GM23338 (cell line): Measurements from ENCODE around the gene ZNF444. TPM values are rescaled to one million over a fixed set of nuclear protein-coding genes. Genes with fewer than 3 reads are reported as not detected.
A peak's percentile ranks its signal among the peaks of the same experiment; 100 is the strongest.

Source experiments
- ATAC-seq: fragments of 200-7000 bp; cut with Tn5 transposase; 3 replicates; pipeline ENCODE4 v1.9.1; 2020
- DNase-seq: peaks from one replicate; pipeline ENCODE4 v3.0.0-alpha.2; 2015; ENCODE audit warnings: low spot score
- H2AFZ ChIP-seq: fragments of 200-600 bp; sonication (generic); 2 replicates; pipeline ENCODE4 v1.8.0; 2016; ENCODE audit warnings: antibody characterized with exemption, mild to moderate bottlenecking, moderate library complexity
- H3F3A ChIP-seq: fragments of 200-600 bp; sonication (generic); replicated peaks from 2 replicates; pipeline ENCODE4 v1.8.0; 2017; ENCODE audit warnings: antibody characterized with exemption, mixed run types, low read depth
- H3K27ac ChIP-seq: fragments of 200-600 bp; sonication (generic); 2 replicates; pipeline ENCODE4 v1.6.1; 2016; ENCODE audit warnings: low read depth
- H3K27me3 ChIP-seq: fragments of 200-600 bp; sonication (generic); 2 replicates; pipeline ENCODE4 v1.8.0; 2016; ENCODE audit warnings: mild to moderate bottlenecking, mixed run types, moderate library complexity; ENCODE audit not compliant: insufficient read depth
- H3K36me3 ChIP-seq: fragments of 200-600 bp; sonication (generic); 2 replicates; pipeline ENCODE4 v1.8.0; 2016; ENCODE audit warnings: mild to moderate bottlenecking; ENCODE audit not compliant: insufficient read depth
- H3K4me1 ChIP-seq: fragments of 200-600 bp; sonication (generic); 2 replicates; pipeline ENCODE4 v1.8.0; 2016; ENCODE audit warnings: mild to moderate bottlenecking, moderate library complexity; ENCODE audit not compliant: insufficient read depth
- H3K4me2 ChIP-seq: fragments of 200-600 bp; sonication (generic); 2 replicates; pipeline ENCODE4 v1.7.1; 2017; ENCODE audit warnings: mixed run types
- H3K4me3 ChIP-seq: fragments of 200-600 bp; sonication (generic); 2 replicates; pipeline ENCODE4 v1.6.1; 2016; ENCODE audit warnings: mixed run types
- H3K79me2 ChIP-seq: fragments of 200-600 bp; sonication (generic); replicated peaks from 2 replicates; pipeline ENCODE4 v1.8.0; 2017; ENCODE audit warnings: mild to moderate bottlenecking; ENCODE audit not compliant: insufficient read depth
- H3K9me2 ChIP-seq: fragments of 200-600 bp; sonication (generic); 2 replicates; pipeline ENCODE4 v1.8.0; 2017; ENCODE audit not compliant: insufficient read depth
- H4K20me1 ChIP-seq: fragments of 200-600 bp; sonication (generic); replicated peaks from 2 replicates; pipeline ENCODE4 v1.8.0; 2017; ENCODE audit warnings: mild to moderate bottlenecking; ENCODE audit not compliant: insufficient read depth
- H3K27ac Mint-ChIP-seq: 2 replicates; pipeline ENCODE4 v1.8.0; 2020; ENCODE audit warnings: inconsistent platforms, mild to moderate bottlenecking, moderate library complexity, mixed read lengths
- H3K27me3 Mint-ChIP-seq: 3 replicates; pipeline ENCODE4 v1.8.0; 2022; ENCODE audit warnings: low read depth, mild to moderate bottlenecking, moderate library complexity, mixed read lengths, inconsistent platforms; ENCODE audit not compliant: insufficient read depth, poor library complexity
- H3K36me3 Mint-ChIP-seq: 3 replicates; pipeline ENCODE4 v1.8.0; 2021; ENCODE audit warnings: low read depth, mild to moderate bottlenecking, inconsistent platforms, moderate library complexity, mixed read lengths
- H3K4me1 Mint-ChIP-seq: 3 replicates; pipeline ENCODE4 v1.8.0; 2020; ENCODE audit warnings: mild to moderate bottlenecking, inconsistent platforms, mixed read lengths
- H3K4me3 Mint-ChIP-seq: 3 replicates; pipeline ENCODE4 v1.8.0; 2021; ENCODE audit warnings: moderate library complexity, mild to moderate bottlenecking, inconsistent platforms, mixed read lengths
- H3K9me3 Mint-ChIP-seq: 3 replicates; pipeline ENCODE4 v1.8.0; 2020; ENCODE audit warnings: moderate library complexity, mild to moderate bottlenecking, inconsistent platforms, mixed read lengths
- NANOG ChIP-seq: IDR thresholded peaks from 2 replicates; pipeline ENCODE4 v1.6.1; 2016; ENCODE audit warnings: antibody characterized with exemption, borderline replicate concordance
- polyA plus RNA-seq: library from polyadenylated mRNA; unstranded; fragments of >200 nt; fragmentation: Nextera tagmentation; extraction: Ambion mirVana; gene quantifications from 2 replicates; pipeline ENCODE4 v1.2.1, GENCODE V29; 2016
- total RNA-seq: library from RNA; depleted of rRNA; stranded (reverse); fragments of >200 nt; shearing (Covaris generic); gene quantifications from 2 replicates; pipeline ENCODE4 v1.2.3, GENCODE V29; 2014
- TF ChIP-seq, protein P1 (sequence below): fragments of 250-450 bp; sonication (Bioruptor Pico); IDR thresholded peaks from 2 replicates; pipeline ENCODE4 v1.5.0; 2020; ENCODE audit warnings: mild to moderate bottlenecking, moderate library complexity
- TF ChIP-seq, protein P2 (sequence below), 2 experiments: fragments of 200-600 bp in 1 of 2; sonication (generic) in 1 of 2; conservative IDR thresholded peaks; 2 replicates each; pipeline versions ENCODE4 v1.5.1 to v1.6.1; 2016 to 2017; ENCODE audit warnings: antibody characterized with exemption in 2 of 2, low read depth in 2 of 2, mild to moderate bottlenecking in 2 of 2, moderate library complexity in 1 of 2

Gene ZNF444
- total and polyA plus RNA-seq, 2 experiments from 2014 or later: 25.1 to 58.5 TPM

DNA sequence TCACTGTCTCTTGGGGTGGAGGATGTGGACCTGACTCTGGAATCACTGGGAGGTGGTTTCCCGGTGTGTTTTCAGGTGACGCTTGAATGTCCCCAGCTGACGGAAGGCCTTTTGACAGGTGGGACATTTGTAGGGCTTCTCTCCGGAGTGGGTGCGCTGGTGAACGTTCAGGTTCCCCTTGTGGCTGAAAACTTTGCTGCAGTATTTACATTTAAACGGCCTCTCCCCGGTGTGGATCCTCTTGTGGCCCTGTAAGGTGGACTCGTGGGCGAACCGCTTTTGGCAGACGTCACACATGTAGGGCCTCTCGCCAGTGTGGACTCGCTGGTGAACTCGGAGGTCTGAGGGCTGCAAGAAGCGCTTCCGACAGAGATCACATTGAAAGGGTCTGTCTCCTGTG is 48.7 kb downstream of the ZNF444 start (continued):
- TF ChIP-seq, protein P1, sequence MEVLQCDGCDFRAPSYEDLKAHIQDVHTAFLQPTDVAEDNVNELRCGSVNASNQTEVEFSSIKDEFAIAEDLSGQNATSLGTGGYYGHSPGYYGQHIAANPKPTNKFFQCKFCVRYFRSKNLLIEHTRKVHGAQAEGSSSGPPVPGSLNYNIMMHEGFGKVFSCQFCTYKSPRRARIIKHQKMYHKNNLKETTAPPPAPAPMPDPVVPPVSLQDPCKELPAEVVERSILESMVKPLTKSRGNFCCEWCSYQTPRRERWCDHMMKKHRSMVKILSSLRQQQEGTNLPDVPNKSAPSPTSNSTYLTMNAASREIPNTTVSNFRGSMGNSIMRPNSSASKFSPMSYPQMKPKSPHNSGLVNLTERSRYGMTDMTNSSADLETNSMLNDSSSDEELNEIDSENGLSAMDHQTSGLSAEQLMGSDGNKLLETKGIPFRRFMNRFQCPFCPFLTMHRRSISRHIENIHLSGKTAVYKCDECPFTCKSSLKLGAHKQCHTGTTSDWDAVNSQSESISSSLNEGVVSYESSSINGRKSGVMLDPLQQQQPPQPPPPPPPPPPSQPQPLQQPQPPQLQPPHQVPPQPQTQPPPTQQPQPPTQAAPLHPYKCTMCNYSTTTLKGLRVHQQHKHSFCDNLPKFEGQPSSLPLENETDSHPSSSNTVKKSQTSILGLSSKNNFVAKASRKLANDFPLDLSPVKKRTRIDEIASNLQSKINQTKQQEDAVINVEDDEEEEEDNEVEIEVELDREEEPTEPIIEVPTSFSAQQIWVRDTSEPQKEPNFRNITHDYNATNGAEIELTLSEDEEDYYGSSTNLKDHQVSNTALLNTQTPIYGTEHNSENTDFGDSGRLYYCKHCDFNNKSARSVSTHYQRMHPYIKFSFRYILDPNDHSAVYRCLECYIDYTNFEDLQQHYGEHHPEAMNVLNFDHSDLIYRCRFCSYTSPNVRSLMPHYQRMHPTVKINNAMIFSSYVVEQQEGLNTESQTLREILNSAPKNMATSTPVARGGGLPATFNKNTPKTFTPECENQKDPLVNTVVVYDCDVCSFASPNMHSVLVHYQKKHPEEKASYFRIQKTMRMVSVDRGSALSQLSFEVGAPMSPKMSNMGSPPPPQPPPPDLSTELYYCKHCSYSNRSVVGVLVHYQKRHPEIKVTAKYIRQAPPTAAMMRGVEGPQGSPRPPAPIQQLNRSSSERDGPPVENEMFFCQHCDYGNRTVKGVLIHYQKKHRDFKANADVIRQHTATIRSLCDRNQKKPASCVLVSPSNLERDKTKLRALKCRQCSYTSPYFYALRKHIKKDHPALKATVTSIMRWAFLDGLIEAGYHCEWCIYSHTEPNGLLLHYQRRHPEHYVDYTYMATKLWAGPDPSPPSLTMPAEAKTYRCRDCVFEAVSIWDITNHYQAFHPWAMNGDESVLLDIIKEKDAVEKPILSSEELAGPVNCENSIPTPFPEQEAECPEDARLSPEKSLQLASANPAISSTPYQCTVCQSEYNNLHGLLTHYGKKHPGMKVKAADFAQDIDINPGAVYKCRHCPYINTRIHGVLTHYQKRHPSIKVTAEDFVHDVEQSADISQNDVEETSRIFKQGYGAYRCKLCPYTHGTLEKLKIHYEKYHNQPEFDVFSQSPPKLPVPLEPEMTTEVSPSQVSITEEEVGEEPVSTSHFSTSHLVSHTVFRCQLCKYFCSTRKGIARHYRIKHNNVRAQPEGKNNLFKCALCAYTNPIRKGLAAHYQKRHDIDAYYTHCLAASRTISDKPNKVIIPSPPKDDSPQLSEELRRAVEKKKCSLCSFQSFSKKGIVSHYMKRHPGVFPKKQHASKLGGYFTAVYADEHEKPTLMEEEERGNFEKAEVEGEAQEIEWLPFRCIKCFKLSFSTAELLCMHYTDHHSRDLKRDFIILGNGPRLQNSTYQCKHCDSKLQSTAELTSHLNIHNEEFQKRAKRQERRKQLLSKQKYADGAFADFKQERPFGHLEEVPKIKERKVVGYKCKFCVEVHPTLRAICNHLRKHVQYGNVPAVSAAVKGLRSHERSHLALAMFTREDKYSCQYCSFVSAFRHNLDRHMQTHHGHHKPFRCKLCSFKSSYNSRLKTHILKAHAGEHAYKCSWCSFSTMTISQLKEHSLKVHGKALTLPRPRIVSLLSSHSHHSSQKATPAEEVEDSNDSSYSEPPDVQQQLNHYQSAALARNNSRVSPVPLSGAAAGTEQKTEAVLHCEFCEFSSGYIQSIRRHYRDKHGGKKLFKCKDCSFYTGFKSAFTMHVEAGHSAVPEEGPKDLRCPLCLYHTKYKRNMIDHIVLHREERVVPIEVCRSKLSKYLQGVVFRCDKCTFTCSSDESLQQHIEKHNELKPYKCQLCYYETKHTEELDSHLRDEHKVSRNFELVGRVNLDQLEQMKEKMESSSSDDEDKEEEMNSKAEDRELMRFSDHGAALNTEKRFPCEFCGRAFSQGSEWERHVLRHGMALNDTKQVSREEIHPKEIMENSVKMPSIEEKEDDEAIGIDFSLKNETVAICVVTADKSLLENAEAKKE (CRISPR knock-in tag): no peak

DNA sequence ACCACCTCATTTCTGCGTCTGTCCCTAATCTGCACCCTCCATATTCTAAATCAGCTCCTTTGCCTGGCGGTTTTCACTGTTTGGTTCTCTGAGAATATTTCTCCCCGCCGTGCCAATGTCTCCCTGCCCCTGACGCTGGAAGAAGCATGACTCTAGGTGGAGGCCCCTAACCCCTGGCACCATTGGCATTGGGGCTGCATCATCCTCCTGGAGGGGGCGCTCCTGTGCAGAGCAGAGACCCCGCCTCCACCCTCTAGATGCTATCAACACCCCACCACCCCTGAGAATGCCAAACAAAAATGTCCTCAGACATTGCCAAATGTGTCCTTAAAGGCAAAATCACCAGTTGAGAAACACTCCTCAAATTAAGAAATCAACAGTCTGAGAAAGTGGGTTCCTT is 50.0 kb downstream of the ZNF444 start:
- H3K36me3 Mint-ChIP-seq: no peaks in the 10 kb centered on the region
- no peaks in the 10 kb centered on the region for H3K79me2 ChIP-seq
- H3K9me3 Mint-ChIP-seq: peaks cover 2% of the 10 kb centered on the region; the same call in 1 of the 3 replicates
- no peak overlapping the region for H2AFZ ChIP-seq
- H3K4me1 ChIP-seq: no peaks in the 10 kb centered on the region
- ATAC-seq (peak; percentile 80), DNase-seq (peak; percentile 40)
- H3K9me2 ChIP-seq: no peaks in the 10 kb centered on the region
- no peak overlapping the region for H3K27ac Mint-ChIP-seq
- peaks cover 12% of the 10 kb centered on the region for H3K27me3 Mint-ChIP-seq
- H3K4me1 Mint-ChIP-seq: no peaks in the 10 kb centered on the region
- TF ChIP-seq, protein P2, sequence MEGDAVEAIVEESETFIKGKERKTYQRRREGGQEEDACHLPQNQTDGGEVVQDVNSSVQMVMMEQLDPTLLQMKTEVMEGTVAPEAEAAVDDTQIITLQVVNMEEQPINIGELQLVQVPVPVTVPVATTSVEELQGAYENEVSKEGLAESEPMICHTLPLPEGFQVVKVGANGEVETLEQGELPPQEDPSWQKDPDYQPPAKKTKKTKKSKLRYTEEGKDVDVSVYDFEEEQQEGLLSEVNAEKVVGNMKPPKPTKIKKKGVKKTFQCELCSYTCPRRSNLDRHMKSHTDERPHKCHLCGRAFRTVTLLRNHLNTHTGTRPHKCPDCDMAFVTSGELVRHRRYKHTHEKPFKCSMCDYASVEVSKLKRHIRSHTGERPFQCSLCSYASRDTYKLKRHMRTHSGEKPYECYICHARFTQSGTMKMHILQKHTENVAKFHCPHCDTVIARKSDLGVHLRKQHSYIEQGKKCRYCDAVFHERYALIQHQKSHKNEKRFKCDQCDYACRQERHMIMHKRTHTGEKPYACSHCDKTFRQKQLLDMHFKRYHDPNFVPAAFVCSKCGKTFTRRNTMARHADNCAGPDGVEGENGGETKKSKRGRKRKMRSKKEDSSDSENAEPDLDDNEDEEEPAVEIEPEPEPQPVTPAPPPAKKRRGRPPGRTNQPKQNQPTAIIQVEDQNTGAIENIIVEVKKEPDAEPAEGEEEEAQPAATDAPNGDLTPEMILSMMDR (conservative IDR thresholded peaks at IDR 0.05; ENCODE audit: low read depth in 2 of 2): peak; percentile 56 to 60
- no peak for TF ChIP-seq NANOG
- no peak overlapping the region for H3K4me3 Mint-ChIP-seq
- no peak overlapping the region for H3K4me2 ChIP-seq
- H4K20me1 ChIP-seq: no peaks in the 10 kb centered on the region
- H3F3A ChIP-seq: no peaks in the 10 kb centered on the region
- H3K27ac ChIP-seq: no peak overlapping the region
- H3K4me3 ChIP-seq: no peak overlapping the region
- H3K27me3 ChIP-seq: no peaks in the 10 kb centered on the region
- no peaks in the 10 kb centered on the region for H3K36me3 ChIP-seq
